Astrocyte of the cerebellum (primary cell): Measurements from ENCODE around the gene SSR4.

Source experiments
- DNase-seq: peaks from one replicate; pipeline ENCODE4 v3.0.0-alpha.2; 2011; ENCODE audit warnings: low read depth
- H3K4me3 ChIP-seq: 2 replicates; pipeline ENCODE4 v1.5.1; 2011; ENCODE audit warnings: mild to moderate bottlenecking, low read depth, low read length, moderate library complexity
- CTCF ChIP-seq: IDR thresholded peaks from 2 replicates; pipeline ENCODE4 v1.5.1; 2012; ENCODE audit warnings: low read length, low read depth, moderate library complexity, mild to moderate bottlenecking; ENCODE audit errors: missing control alignments
- in situ Hi-C: cut with HindIII; loops from 2 replicates; pipeline ENCODE4 v1.10.0; 2017; ENCODE audit warnings: low sequenced_read_pairs

The SSR4 gene

DNA sequence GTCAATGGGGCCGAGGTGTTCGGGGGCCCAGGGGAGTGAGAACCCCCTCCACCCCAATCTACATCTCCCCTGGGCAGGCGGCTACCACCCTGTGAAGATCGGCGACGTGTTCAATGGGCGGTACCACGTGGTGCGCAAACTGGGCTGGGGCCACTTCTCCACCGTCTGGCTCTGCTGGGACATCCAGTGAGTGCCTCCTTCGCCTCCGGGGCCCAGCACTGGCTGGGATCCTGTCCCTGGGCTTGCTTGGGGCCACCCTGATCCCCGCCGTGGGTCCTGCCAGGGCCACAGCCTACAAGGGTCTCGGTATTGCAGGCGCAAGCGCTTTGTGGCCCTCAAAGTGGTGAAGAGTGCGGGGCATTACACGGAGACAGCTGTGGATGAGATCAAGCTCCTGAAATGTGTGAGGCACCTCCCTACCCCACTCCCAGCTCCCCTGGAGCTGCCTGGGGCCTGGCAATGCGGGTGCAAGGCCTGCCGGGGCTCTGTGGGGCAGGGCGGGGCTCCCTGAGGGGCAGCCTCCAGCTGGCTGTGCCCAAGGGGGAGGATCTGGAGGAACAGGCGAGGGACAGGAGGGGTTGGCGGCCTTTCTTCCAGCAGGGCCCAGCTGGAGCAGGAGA lies 12.9 kb upstream of the SSR4 start:
- TF ChIP-seq CTCF: no peak
- H3K4me3 ChIP-seq: no peak overlapping the region
- DNase-seq: no peak
- in situ Hi-C loops: no loop called here

- no peak for TF ChIP-seq CTCF
- in situ Hi-C loops: no loop called here
- no peak for DNase-seq
- no peak overlapping the region for H3K4me3 ChIP-seq
Observed at GRCh38 chrX:153782313-153782712, 12.2 kb upstream of the SSR4 start.

GRCh38 chrX:153782871-153783270 lies 11.6 kb upstream of the SSR4 start:
- no peak overlapping the region for H3K4me3 ChIP-seq
- TF ChIP-seq CTCF: no peak
- no peak for DNase-seq
- in situ Hi-C loops: no loop called here

DNA sequence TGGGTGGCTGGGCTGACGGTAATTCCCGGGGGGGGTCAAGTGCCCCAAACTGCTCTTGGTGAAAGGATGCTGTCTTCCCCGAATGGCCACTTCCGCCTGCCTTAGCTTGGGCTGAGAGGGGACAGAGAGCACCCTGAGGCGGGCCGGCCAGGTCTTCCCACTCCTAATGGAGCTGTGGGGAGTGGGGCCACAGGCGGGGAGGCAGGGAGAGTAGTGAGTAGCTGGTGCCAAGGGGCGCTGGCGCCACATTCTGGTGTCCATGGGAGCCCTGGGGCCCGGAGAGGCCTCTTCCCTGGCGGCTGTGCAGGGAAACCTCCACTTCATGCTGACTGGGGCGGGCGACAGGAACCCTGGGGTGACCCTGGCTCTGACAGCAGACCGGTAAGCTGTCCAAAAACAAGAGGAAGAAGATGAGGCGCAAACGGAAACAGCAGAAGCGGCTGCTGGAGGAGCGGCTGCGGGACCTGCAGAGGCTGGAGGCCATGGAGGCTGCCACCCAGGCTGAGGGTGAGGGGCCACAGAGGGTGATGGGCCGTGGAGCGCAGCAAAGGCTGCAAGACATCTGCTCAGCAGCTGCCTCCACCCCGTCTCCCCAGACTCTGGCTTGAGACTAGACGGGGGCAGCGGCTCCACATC lies 11.0 kb upstream of the SSR4 start:
- in situ Hi-C loops: no loop called here
- DNase-seq: no peak
- no peak overlapping the region for H3K4me3 ChIP-seq
- no peak for TF ChIP-seq CTCF

DNA sequence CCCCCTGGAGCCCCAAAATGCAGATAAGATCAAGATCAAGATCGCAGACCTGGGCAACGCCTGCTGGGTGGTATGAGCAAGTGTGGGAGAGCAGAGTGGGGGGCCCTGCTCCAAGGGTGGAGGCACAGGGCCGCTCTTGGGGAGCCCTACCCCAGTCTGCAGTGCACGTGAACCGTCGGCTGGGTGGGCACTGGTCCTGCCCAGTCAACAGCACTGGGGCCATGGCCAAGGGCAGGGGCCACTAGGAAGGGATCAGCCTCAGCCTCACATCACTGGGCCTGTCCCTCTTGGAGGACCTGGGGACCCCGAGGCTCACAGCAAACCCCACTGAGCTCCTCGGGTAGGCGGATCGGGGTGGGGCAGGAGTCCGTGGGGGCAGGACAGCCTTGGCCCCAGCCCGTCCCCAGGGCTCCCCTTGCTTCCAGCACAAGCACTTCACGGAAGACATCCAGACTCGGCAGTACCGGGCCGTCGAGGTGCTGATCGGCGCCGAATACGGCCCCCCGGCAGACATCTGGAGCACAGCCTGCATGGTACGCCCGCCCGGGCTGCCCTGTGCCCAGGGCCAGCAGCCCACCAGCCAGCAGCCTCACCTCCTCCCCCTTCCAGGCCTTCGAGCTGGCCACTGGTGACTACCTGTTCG lies 10.0 kb upstream of the SSR4 start:
- no peak for DNase-seq
- in situ Hi-C loops: no loop called here
- TF ChIP-seq CTCF: no peak
- no peak overlapping the region for H3K4me3 ChIP-seq

DNA sequence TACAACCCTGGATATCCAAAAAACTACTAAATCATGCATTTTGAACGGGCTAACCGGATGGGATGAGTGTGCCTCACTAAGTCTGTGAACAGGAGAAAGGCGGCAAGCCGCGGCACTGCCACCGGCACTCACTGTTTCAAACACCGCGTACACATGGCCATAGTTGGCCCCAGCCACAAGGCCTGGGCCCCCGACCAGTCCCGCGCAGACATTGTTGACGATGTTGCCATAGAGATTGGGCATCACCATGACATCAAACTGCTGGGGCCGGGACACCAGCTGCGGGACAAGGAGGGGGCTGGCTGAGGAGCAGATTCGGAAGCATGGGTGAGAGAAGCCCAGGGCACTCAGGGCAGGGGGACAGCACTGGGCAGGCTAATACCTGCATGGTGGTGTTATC lies 7.8 kb upstream of the SSR4 start:
- no peak overlapping the region for H3K4me3 ChIP-seq
- TF ChIP-seq CTCF: no peak
- in situ Hi-C loops: no loop called here
- no peak for DNase-seq
